Measurements from ENCODE around the gene CFAP57. TPM values are rescaled to one million over a fixed set of nuclear protein-coding genes. Genes with fewer than 3 reads are reported as not detected.

Gene CFAP57
- total RNA-seq, 1 experiment from 2014 or later = 1.1 TPM

GRCh38 chr1:43255438-43256210 is 83.5 kb downstream of the CFAP57 start:
- no peak for DNase-seq (ENCODE audit: low spot score)

- DNase-seq (ENCODE audit: low spot score) = no peak
Measured at GRCh38 chr1:43256675-43257570, 84.8 kb downstream of the CFAP57 start.

DNA sequence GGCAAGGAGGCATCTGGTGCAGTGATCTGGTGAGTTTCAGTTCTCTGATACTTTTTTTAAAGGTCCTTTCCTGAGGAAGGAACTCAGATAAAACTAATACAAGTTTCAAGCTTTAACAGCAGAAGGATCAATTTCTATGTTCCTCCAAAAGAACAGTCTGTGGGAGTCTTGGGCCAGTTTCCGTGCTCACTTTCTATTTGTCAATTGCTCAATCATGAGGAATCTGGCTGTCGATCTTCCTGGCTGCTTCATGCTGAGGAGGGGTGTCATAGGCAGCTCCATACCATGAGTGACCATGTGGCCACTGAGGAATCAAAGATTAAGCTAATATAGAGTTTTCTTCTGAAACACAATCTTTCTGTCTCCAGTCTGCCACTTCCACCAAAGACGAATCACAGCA is 86.2 kb downstream of the CFAP57 start:
- no peak for DNase-seq (ENCODE audit: low spot score)

- DNase-seq (ENCODE audit: low spot score) = no peak
Measured at GRCh38 chr1:43265431-43265830, 93.3 kb downstream of the CFAP57 start.

DNA sequence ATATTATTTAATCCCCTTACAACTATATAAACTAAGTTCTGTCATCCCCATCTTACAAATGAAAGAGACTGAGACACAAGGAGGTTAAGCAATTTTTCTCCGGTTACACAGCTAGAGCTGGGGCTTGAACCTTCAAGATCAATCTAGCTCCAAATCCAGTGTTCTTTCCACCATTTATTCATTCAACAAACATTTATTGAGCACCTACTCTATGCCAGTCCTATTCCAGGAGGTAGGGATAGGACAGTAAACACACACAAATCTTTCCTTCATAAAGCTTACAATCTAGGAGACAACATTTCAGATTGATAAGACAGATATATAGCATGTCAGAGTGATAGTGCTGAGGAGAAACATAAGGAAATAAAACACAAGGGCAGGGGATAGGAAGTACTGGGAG is 94.8 kb downstream of the CFAP57 start:
- no peak for DNase-seq (ENCODE audit: low spot score)

DNA sequence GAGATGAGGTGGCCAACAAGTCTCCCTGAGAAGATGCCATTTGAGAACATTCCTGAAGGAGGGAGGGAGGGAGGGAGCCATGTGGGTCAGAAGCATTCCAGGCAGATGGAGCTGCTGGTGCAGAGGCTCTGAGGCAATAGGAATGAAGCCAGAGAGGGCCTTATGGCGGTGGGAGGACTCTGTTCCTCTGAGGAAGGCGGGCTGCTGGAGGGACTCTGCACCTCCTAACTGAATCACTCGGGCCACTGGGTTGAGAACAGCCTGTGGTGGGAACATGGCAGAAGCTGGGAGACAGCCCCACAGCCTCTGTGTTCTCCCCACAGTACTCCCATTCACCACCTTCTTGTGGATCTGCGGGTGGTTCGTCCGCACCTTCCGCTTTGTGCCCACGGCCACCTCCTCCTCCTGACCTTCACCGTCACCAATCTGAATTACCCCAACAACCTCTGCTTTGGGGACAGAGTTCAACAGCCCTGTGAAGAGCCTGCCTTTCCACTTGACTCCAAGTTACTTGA is 95.2 kb downstream of the CFAP57 start:
- no peak for DNase-seq (ENCODE audit: low spot score)

- DNase-seq (ENCODE audit: low spot score) = no peak
Measured at GRCh38 chr1:43267818-43268425, 95.8 kb downstream of the CFAP57 start.

DNA sequence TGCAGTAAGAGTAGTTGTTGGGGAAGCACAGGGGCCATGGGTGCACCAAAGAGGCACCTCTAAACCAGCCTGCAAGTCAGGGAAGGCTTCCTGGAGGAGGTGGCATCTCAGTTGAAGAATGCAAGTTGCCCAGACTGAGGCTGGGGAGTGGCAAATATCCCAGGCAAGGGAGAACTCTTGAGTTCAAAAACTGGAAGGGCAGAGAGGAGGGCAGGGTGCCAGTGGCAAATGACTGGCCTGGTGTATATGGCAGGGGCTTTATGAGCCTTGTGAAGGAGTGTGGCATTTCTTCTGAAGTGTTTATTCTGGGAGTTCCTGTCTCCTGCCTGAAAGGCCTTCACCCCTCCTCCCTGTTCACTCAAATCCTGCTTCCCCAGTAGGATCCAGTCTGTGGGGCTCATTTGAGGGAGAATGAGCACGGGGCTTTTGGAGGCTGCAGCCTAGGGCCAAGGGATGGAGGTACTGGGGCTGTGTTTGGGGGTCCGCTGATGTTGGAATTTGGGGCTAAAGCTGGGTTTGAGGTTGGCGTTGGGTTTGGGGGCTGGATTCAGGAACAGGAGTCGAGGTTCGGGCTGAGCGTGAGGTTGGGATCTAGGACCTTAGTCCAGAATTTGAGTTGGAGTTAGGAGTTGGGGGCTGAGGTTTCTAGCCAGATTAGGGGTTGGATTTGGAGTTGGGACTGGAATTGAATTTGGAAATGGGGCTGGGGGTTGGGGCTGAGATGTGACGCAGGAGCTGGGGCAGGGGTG is 97.7 kb downstream of the CFAP57 start, which contains the start of gene TMEM125:
Gene TMEM125 (plus strand): TSS at position 357 of the 749 bp plus-strand sequence. CDS start 2,740 bp downstream, outside the sequence.
- DNase-seq (ENCODE audit: low spot score) = no peak

- no peak for DNase-seq (ENCODE audit: low spot score)
Measured at GRCh38 chr1:43270421-43271095, 98.4 kb downstream of the CFAP57 start.

DNA sequence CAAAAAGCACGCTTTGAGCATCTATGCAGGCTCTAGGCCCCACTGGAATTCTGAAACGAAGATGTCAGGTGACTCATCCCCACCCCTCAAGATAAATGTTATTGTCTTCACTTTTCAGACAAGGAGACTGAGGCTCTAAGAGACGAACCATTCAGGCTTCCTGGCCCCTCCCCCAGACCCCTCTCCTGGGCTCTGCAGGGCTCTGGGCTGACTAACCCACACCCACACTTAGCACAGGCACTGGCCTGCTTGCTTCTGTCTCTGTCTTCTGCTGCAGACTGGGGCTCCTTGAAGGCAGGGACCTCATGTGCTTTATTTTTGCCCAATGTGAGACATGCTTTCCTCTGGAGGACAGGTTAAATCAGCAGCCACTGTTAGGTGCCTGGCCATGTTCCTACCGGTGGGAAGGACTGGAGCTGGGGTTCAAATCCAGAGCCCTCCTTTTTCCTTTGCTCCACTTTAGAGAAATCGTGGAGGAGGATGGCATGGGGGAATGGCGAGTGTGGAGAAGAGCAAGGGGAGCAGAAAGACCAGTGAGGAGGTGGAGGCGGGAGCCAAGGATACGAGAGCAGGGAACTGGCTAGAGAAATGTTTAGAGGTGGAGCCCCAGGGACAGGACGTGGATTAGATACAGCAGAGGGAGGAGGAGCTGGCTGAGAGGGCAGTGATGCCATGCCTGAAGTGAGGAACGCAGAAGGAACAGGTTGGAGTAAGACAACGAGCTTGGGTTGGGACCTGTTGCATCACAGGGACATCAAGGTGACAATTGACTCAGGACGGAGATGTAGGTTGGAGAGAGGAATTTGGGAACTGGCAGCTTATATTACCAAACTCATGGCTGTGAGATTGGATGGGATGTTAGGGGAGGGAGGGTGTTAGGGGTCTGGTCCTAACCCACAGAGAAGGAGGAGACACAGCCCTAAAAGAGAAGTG is 99.3 kb downstream of the CFAP57 start:
- no peak for DNase-seq (ENCODE audit: low spot score)

DNA sequence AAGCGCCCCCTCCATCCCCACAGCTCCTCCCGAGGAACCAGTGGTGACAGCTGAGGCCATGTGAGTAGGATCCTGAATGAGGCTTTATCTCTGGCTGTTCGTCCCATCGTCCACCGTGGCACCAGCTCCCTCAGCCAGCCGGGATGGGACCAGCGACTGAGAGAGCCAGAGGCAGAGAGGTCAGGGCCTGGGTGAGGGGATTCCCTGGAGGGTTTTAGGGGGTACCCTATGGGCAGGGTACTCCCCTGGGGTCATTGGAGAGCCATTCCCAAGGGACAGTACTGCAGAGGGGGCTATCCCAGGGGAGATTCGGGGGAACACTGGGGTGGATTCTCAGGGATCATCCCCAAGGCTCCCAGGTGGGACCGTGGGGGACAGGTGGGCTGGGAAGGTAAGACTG is 100.0 kb downstream of the CFAP57 start:
- no peak for DNase-seq (ENCODE audit: low spot score)

- DNase-seq (ENCODE audit: low spot score) = no peak
Measured at GRCh38 chr1:43272576-43273571, 100.7 kb downstream of the CFAP57 start.

DNA sequence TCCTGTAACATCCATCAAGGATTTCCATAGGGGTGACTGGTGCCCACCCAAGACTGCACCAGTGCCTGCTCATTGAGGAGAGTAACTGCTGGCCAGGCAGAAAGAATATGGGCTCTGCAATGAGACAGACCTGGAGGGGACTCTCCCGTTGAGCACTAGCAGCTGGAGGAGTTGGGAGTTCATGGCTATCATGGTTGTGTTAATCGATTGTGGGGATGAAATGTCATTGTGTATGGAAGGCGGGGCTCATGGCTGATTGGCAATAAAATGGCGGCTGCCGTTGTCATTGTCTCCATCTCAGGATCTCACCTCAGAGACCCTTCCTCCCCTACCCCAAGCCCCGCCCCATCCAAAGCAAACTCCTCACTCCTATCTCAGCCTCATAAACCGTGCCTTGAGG is 101.6 kb downstream of the CFAP57 start:
- no peak for DNase-seq (ENCODE audit: low spot score)

- DNase-seq (ENCODE audit: low spot score) = peak; percentile 74
Measured at GRCh38 chr1:43274125-43274803, 102.1 kb downstream of the CFAP57 start.

DNA sequence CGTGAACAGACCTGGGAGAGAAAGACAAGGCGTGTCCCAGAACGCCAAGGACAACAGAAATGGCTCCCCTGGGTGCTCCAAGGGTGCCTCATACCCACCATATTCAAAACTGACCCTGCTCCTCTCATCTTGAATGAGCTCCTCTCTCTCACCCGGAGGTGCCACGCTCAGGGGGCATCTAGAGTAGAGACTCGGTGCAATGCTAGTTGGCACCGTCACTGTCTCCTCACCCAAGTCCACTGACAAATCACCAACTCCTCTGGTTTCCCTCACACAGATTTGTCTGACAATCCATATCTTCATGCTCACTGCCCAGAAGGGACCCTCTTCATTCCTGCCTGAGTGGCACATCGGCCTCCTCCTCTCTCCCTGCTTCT is 102.7 kb downstream of the CFAP57 start:
- DNase-seq (ENCODE audit: low spot score) = no peak

DNA sequence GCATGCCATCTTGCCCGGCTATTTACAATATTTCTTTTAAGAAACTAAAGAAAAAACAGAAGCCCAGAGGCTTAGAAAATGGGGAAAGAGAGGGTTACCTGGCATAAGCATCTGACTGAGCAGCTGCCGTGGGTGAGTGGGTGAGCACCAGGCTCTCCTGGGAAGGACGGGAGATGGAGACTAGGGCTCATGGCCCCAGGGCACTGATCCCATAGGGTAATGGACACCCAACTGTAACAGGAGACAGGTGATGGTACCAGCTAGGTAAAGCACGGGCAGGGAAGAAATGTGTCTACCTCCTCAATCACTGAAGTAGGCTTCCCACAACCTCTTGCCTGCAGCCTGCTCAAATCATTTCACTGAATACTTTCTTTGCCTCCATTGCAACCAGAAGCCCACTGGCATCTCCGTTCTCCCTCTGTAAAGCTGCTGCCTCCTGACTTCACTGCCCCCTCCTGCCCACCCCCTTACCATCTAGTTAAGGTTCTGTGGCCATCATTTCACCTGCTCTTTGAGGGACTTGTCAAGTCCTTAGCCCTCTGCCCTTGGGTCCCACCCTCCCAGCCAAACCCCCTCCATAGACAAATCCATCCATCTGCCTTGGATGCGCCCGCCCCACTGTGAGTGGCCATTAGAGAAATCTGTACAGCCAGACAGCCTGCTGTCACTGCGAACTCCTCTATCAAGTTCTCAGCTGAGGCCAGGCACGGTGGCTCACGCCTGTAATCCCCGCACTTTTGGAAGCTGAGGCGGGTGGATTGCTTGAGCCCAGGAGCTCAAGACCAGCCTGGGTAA is 103.9 kb downstream of the CFAP57 start:
- DNase-seq (ENCODE audit: low spot score) = no peak

- no peak for DNase-seq (ENCODE audit: low spot score)
Measured at GRCh38 chr1:43276673-43277072, 104.5 kb downstream of the CFAP57 start.
